GM18511 (cell line): ENCODE data around the gene FCER1A.
"Not testable (repeated sequence)": the region's sequence is repeated elsewhere in the genome, so short reads cannot be mapped to it uniquely, and the experiment has no call there.

Experiments
- ATAC-seq: cut with Tn5 transposase; IDR thresholded peaks from one replicate; pipeline ENCODE4 v1.9.1; 2021; ENCODE audit warnings: mild to moderate bottlenecking, moderate library complexity; ENCODE audit not compliant: unreplicated experiment

The FCER1A gene

GRCh38 chr1:159349374-159349773 is 47.2 kb downstream of the FCER1A start:
- ATAC-seq, result not testable (repeated sequence)

GRCh38 chr1:159352436-159352835 is 50.3 kb downstream of the FCER1A start:
- ATAC-seq, result no peak
